Transverse colon (tissue), 4 donors: ENCODE measurements around the gene ATP6V0C. TPM values are rescaled to one million over a fixed set of nuclear protein-coding genes. Genes with fewer than 3 reads are reported as not detected.

ENCODE experiments used
- DNase-seq: peaks from one replicate; pipeline ENCODE4 v3.0.0-alpha.2; 2019
- H3K27ac ChIP-seq, 4 donors: fragments of 200-600 bp; sonication (generic); 2 replicates each; pipeline ENCODE4 v1.5.1; 2016 to 2018; ENCODE audit warnings: inconsistent platforms in 4 of 4
- H3K27me3 ChIP-seq: fragments of 200-600 bp; sonication (generic); 2 replicates; pipeline ENCODE4 v1.5.1; 2017; ENCODE audit warnings: inconsistent platforms
- H3K36me3 ChIP-seq, 4 donors: fragments of 200-600 bp; sonication (generic); 2 replicates each; pipeline ENCODE4 v1.5.1; 2017 to 2019; ENCODE audit warnings: inconsistent platforms in 4 of 4
- H3K4me1 ChIP-seq, 4 donors: fragments of 200-600 bp; sonication (generic); 2 replicates each; pipeline ENCODE4 v1.5.1; 2017 to 2020; ENCODE audit warnings: inconsistent platforms in 4 of 4
- H3K4me3 ChIP-seq, 4 donors: fragments of 200-600 bp; sonication (generic); 1 replicate in 1 of 4; 2 replicates in 3 of 4; pipeline versions ENCODE4 v1.5.1 to v1.6.1; 2017 to 2019; ENCODE audit warnings: inconsistent platforms in 4 of 4
- H3K9me3 ChIP-seq, 2 donors: fragments of 200-600 bp; sonication (generic); 2 replicates each; pipeline ENCODE4 v1.5.1; 2017 to 2019; ENCODE audit warnings: inconsistent platforms in 2 of 2
- EP300 ChIP-seq: sonication (generic); formaldehyde crosslinking; IDR thresholded peaks from one replicate; pipeline ENCODE4 v1.6.1; 2017; ENCODE audit warnings: antibody characterized with exemption, low read depth
- POLR2A ChIP-seq: fragments of 450-650 bp; IDR thresholded peaks from one replicate; pipeline ENCODE4 v1.6.1; 2016; ENCODE audit warnings: antibody characterized with exemption, mild to moderate bottlenecking, moderate library complexity
- POLR2AphosphoS5 ChIP-seq, 3 donors: sonication (generic); formaldehyde crosslinking; IDR thresholded peaks; one replicate each; pipeline ENCODE4 v1.6.1; 2016; ENCODE audit warnings: antibody characterized with exemption in 3 of 3
- WGBS, 2 donors: methylation state at CpG; one replicate each; pipeline ENCODE4 v1.1.5; 2018; ENCODE audit warnings: low coverage in 1 of 2; 5-methylcytosine and 5-hydroxymethylcytosine counted together
- in situ Hi-C, 4 donors: fragments of 200-750 bp; cut with MboI; loops; one replicate each; pipeline versions ENCODE4 v1.15.0 to v1.15.1; 2017; ENCODE audit warnings: low sequenced_read_pairs in 3 of 4, low pct_ligation_motif_present in 1 of 4, low pct_unique_long_range_greater_than_20kb in 1 of 4
- intact Hi-C: fragments of 100-400 bp; cut with DNase I; formaldehyde crosslinking; loops from one replicate; pipeline ENCODE4 v1.15.1; 2023; ENCODE audit warnings: low total_unique reads
- total RNA-seq, 4 donors: library from RNA; depleted of rRNA; stranded (reverse); fragments of >200 nt; gene quantifications; one replicate each; pipeline ENCODE4 v1.1.0, GENCODE V29; 2016
- TF ChIP-seq, protein P1 (sequence below), 5 experiments: fragments of 200-600 bp in 3 of 5; fragments of 450-650 bp in 2 of 5; sonication (generic) in 3 of 5; IDR thresholded peaks; 1 replicate in 2 of 5; 2 replicates in 3 of 5; pipeline ENCODE4 v1.5.1; 2016 to 2017; ENCODE audit warnings: antibody characterized with exemption in 5 of 5, inconsistent platforms in 3 of 5, mild to moderate bottlenecking in 2 of 5, moderate library complexity in 1 of 5

The ATP6V0C gene
- total RNA-seq, 4 donors from 2014 or later = 101 to 237 (median 135) TPM

DNA sequence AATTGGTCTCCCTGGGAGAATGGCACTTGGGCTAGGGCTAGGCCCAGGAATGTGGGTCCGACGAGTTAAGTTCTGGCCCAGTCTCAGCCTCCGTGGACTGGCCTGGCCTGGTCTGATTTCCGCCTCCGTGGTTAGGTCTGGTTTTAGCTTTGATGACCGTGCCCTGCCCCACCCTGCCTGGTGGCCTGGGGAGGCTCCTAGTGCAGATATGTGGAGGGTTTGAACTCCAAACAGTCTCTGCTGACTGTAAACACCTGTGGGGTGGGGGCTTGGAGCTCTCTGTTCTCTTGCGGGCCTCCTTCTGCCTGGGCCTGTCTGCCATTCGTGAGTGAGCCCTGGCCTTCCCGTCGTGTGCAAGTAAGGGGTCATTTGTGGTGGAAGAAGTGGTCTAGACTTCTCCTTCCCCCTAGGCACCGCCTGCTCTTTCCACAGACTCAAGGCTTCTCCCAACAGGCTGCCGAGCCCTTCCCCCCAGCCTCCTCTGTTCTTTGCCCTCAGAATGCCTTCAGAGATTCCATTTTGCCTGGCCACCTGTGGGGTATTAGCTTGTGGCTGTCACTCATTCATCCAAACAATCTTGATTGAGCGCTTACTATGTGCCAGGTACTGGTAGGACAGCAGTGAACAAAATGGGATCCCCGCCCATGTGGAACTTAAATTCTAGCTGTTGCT is 1.6 kb downstream of the ATP6V0C start:
- peaks cover 44 to 66% (median 57%) of the 10 kb centered on the region in 4 donors for H3K4me1 ChIP-seq

DNA sequence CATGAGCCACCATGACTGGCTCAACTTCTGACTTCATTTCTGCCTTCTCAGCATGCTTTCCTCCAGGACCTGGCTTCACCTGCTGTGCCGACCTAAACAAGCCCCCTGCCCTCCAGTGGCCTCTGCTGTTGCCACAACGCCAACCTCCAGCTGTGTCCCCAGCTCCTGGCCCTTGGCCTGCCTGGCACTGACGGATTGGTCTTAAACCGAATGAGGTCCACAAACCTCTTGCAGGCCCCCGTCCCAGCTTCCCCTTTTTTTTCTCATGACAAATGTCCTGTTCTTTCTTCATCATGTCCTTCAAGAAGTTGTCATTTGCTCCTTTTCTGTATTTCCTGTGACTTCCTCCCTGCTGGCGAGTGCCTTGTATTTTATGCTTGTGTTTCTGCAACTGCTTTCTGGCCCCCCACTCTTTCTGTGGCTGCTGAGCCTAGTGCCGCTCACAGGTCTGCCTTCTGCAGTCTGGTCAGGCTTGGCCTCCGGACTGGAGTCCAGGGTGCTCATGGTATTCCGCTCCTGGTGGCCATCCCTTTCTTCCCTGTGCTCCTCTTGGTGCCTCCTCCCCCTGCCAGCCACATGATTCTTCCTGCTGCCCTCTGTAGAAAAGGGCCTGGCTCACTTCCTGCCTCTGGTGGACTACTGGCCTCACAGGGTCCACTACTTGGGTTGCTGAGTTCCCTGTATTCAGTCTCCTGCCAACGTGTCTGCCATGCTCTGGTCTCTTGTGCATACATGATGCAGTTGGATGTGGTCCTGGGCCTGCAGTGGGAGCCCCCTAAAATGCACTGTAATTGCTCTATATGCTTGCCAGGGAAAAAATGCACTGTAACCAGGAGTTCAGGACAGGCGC is 2.9 kb downstream of the ATP6V0C start:
- WGBS, 2 donors = 53 to 61% methylated on average over 5 to 11 of the region's 11 CpGs
- TF ChIP-seq EP300 (no peak), POLR2A (no peak), POLR2AphosphoS5 (IDR thresholded peaks at IDR 0.05) (no peak)
- TF ChIP-seq, protein P1, sequence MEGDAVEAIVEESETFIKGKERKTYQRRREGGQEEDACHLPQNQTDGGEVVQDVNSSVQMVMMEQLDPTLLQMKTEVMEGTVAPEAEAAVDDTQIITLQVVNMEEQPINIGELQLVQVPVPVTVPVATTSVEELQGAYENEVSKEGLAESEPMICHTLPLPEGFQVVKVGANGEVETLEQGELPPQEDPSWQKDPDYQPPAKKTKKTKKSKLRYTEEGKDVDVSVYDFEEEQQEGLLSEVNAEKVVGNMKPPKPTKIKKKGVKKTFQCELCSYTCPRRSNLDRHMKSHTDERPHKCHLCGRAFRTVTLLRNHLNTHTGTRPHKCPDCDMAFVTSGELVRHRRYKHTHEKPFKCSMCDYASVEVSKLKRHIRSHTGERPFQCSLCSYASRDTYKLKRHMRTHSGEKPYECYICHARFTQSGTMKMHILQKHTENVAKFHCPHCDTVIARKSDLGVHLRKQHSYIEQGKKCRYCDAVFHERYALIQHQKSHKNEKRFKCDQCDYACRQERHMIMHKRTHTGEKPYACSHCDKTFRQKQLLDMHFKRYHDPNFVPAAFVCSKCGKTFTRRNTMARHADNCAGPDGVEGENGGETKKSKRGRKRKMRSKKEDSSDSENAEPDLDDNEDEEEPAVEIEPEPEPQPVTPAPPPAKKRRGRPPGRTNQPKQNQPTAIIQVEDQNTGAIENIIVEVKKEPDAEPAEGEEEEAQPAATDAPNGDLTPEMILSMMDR (IDR thresholded peaks at IDR 0.05) = peak in 1 of 5 experiments; percentile 15
- intact Hi-C loops (no loop called here), in situ Hi-C loops (no loop called here)
- Histone ChIP-seq H3K4me1 (peaks cover 51 to 70% (median 65%) of the 10 kb centered on the region in 4 donors), H3K27me3 (no peaks in the 10 kb centered on the region), H3K4me3 (peak overlapping the region in 1 of 4 donors; percentile 85), H3K27ac (peak overlapping the region; percentile 96 to 99 (median 98)), H3K9me3 (no peaks in the 10 kb centered on the region), H3K36me3 (no peaks in the 10 kb centered on the region)
- no peak for DNase-seq

More for the DNA sequence above, 1.6 kb downstream of the ATP6V0C start:
- TF ChIP-seq POLR2A (peak; percentile 3), EP300 (no peak), POLR2AphosphoS5 (IDR thresholded peaks at IDR 0.05) (peak in 1 of 3 donors; percentile 25)
- TF ChIP-seq, protein P1 (IDR thresholded peaks at IDR 0.05) = no peak
- Histone ChIP-seq H3K27ac (peak overlapping the region; percentile 96 to 99 (median 98)), H3K27me3 (no peaks in the 10 kb centered on the region), H3K4me3 (peak overlapping the region; percentile 85 to 99 (median 88)), H3K9me3 (no peaks in the 10 kb centered on the region), H3K36me3 (no peaks in the 10 kb centered on the region)
- no peak for DNase-seq
- intact Hi-C loops = no loop called here
- in situ Hi-C loops = no loop called here
- 16 to 50% methylated on average over 3 to 14 of the region's 14 CpGs for WGBS, 2 donors

DNA sequence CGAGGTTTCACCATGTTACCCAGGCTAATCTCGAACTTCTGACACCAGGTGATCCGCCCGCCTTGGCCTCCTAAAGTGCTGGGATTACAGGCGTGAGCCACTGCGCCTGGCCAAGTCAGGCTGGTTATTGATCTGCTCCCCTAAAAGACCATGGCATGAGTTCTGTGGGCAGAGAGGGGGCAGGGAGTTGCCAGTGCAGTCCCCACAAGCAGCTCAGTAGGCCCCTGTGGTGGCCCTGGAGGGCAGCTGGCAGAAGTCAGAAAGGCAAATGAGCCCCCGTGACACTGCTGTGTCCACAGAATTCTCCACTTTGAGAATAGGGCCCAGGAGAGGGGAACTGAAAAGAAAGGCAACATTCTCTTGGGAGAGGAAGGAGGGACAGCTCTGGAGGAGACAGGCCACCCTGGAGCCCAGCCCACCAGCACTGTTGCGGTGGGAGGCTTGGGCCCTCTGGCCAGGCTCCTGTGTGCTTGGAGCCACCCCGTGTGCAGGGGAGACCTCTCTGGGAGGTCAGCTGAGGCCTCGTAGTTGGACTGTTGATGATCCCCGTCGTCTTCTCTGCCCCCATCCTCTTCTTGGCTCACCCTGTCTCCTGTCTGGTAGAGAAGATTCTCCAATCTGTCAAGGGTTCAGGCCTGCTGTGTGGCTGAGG is 4.3 kb downstream of the ATP6V0C start:
- in situ Hi-C loops = no loop called here
- H3K27me3 ChIP-seq = no peaks in the 10 kb centered on the region
- TF ChIP-seq POLR2AphosphoS5 (IDR thresholded peaks at IDR 0.05) = no peak
- TF ChIP-seq EP300 = no peak
- no peak for TF ChIP-seq POLR2A
- TF ChIP-seq, protein P1 (IDR thresholded peaks at IDR 0.05) = no peak
- peaks cover 46 to 64% (median 63%) of the 10 kb centered on the region in 4 donors for H3K4me1 ChIP-seq
- H3K36me3 ChIP-seq = no peaks in the 10 kb centered on the region
- DNase-seq = no peak
- no peaks in the 10 kb centered on the region for H3K9me3 ChIP-seq
- H3K27ac ChIP-seq = peak overlapping the region; percentile 96 to 99 (median 98)
- 71 to 78% methylated on average over 6 to 12 of the region's 12 CpGs for WGBS, 2 donors
- intact Hi-C loops = no loop called here
- H3K4me3 ChIP-seq = no peak overlapping the region
